OCI-LY3 (cell line): ENCODE data around the gene COIL.

Experiments used
- H2AFZ ChIP-seq: fragments of 200-600, 300-600 bp; shearing (Covaris generic); 2 replicates; pipeline ENCODE4 v1.6.0; 2014; ENCODE audit warnings: antibody characterized with exemption, low read depth, low read length
- H3K27ac ChIP-seq: fragments of 200-600, 300-600 bp; sonication (generic); 2 replicates; pipeline ENCODE4 v1.5.1; 2014; ENCODE audit warnings: mild to moderate bottlenecking, low read length, moderate library complexity, mixed read lengths
- H3K27me3 ChIP-seq: fragments of 200-600, 300-600 bp; sonication (generic); 2 replicates; pipeline ENCODE4 v1.6.1; 2014; ENCODE audit warnings: low read depth, low read length, mixed read lengths
- H3K36me3 ChIP-seq: fragments of 200-600, 300-600 bp; sonication (generic); replicated peaks from 2 replicates; pipeline ENCODE3; 2014; ENCODE audit warnings: low read depth, low read length, mixed read lengths
- H3K4me1 ChIP-seq: fragments of 300-600, 200-600 bp; sonication (generic); 2 replicates; pipeline ENCODE4 v1.6.1; 2014; ENCODE audit warnings: low read length, mixed read lengths
- H3K4me2 ChIP-seq: fragments of 200-600, 300-600 bp; sonication (generic); 2 replicates; pipeline ENCODE4 v1.6.1; 2014; ENCODE audit warnings: low read length, mixed read lengths
- H3K4me3 ChIP-seq: fragments of 300-600, 200-600 bp; sonication (generic); 2 replicates; pipeline ENCODE4 v1.5.1; 2014; ENCODE audit warnings: antibody characterized with exemption, mild to moderate bottlenecking, low read length, moderate library complexity
- H3K79me2 ChIP-seq: fragments of 300-600, 200-600 bp; shearing (Covaris generic); 2 replicates; pipeline ENCODE4 v1.6.1; 2014; ENCODE audit warnings: mild to moderate bottlenecking, low read length, mixed read lengths
- H3K9ac ChIP-seq: fragments of 300-600, 200-600 bp; shearing (Covaris generic); 2 replicates; pipeline ENCODE4 v1.6.0; 2014; ENCODE audit warnings: mild to moderate bottlenecking, low read length, moderate library complexity
- H3K9me3 ChIP-seq: fragments of 200-600, 300-600 bp; shearing (Covaris generic); 2 replicates; pipeline ENCODE4 v1.6.1; 2014; ENCODE audit warnings: low read length, mixed read lengths; ENCODE audit not compliant: insufficient read depth
- H4K20me1 ChIP-seq: fragments of 200-600, 300-600 bp; sonication (generic); 2 replicates; pipeline ENCODE4 v1.6.1; 2016; ENCODE audit warnings: low read length, mixed read lengths; ENCODE audit not compliant: insufficient read depth
- EZH2phosphoT487 ChIP-seq: fragments of 200-600 bp; shearing (Covaris generic); IDR thresholded peaks from 2 replicates; pipeline ENCODE4 v1.6.1; 2018; ENCODE audit warnings: antibody characterized with exemption, mixed run types, low read depth
- TF ChIP-seq, protein P1 (sequence below): fragments of 200-600, 300-600 bp; sonication (generic); IDR thresholded peaks from 2 replicates; pipeline ENCODE4 v1.5.1; 2014; ENCODE audit warnings: antibody characterized with exemption, low read length, low read depth

COIL gene

DNA sequence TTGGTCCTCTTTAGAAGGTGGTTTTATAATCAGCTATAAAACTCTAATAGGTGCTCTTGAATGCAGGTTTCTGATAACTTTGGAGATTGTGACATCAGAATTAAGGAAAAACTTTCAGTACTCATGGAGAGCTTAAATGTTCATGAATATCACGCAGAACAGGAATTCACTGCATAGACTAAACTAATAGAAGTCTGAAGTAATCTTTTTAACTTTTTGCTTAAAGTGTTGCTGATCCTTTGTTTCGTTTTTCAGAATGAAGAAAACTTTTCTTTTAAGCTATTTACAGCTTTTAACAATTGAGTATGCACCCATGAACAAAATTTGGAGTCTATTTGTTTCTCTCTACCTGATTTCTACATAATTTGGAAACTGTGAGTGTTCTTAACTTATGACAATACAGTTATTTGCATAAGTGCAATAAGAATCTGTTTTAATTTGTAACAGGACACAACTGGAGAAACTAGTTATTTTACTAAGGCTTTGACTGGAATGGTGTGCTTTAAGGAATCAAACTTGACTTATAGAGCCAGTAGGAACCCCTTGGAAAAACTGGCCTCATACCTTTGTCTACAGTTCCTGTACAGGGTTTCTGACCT, 30.0 kb downstream of the COIL start:
- no peaks in the 10 kb centered on the region for H4K20me1 ChIP-seq
- no peak overlapping the region for H3K4me2 ChIP-seq
- H2AFZ ChIP-seq: no peak overlapping the region
- no peaks in the 10 kb centered on the region for H3K27me3 ChIP-seq
- no peaks in the 10 kb centered on the region for H3K4me1 ChIP-seq
- H3K27ac ChIP-seq: no peak overlapping the region
- TF ChIP-seq, protein P1, sequence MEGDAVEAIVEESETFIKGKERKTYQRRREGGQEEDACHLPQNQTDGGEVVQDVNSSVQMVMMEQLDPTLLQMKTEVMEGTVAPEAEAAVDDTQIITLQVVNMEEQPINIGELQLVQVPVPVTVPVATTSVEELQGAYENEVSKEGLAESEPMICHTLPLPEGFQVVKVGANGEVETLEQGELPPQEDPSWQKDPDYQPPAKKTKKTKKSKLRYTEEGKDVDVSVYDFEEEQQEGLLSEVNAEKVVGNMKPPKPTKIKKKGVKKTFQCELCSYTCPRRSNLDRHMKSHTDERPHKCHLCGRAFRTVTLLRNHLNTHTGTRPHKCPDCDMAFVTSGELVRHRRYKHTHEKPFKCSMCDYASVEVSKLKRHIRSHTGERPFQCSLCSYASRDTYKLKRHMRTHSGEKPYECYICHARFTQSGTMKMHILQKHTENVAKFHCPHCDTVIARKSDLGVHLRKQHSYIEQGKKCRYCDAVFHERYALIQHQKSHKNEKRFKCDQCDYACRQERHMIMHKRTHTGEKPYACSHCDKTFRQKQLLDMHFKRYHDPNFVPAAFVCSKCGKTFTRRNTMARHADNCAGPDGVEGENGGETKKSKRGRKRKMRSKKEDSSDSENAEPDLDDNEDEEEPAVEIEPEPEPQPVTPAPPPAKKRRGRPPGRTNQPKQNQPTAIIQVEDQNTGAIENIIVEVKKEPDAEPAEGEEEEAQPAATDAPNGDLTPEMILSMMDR: no peak
- TF ChIP-seq EZH2phosphoT487: no peak
- peaks cover 33% of the 10 kb centered on the region for H3K36me3 ChIP-seq
- H3K79me2 ChIP-seq: no peaks in the 10 kb centered on the region
- H3K9ac ChIP-seq: no peak overlapping the region
- no peak overlapping the region for H3K4me3 ChIP-seq
- H3K9me3 ChIP-seq: peaks cover 21% of the 10 kb centered on the region

DNA sequence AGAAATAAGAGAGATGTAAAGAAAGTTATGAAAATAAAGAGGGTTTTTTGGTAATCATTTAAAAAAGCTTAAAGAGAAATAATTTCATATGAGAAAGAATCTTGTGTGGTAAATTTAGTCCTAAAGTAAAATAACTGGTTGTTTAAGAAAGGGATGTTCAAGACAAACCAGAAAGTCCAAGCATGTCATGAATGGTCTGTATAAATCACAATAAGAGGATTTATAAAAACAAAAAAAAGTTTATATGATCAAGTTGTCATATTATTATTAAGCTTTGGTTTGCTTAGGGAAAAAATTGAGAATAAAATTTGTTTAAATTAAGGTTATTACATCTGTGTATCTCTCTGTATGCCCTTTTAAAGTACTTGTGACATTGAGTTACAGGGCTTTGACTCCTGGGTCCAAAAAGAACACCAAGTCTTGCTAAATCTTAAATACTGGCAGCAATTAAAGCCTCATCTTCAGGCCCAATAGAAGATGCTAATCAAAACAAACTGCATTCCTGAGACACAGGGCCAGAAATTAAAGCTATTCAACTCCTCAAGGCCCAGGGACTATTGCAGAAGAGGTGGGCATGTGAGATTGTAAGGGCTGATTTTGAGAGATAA, 31.4 kb downstream of the COIL start:
- TF ChIP-seq, protein P1: no peak
- no peak for TF ChIP-seq EZH2phosphoT487
- H3K4me2 ChIP-seq: no peak overlapping the region
- H3K4me3 ChIP-seq: no peak overlapping the region
- H3K36me3 ChIP-seq: peaks cover 21% of the 10 kb centered on the region
- no peaks in the 10 kb centered on the region for H4K20me1 ChIP-seq
- H3K4me1 ChIP-seq: no peaks in the 10 kb centered on the region
- H3K9me3 ChIP-seq: peaks cover 21% of the 10 kb centered on the region
- no peaks in the 10 kb centered on the region for H3K27me3 ChIP-seq
- no peak overlapping the region for H2AFZ ChIP-seq
- H3K27ac ChIP-seq: no peak overlapping the region
- no peaks in the 10 kb centered on the region for H3K79me2 ChIP-seq
- H3K9ac ChIP-seq: no peak overlapping the region

DNA sequence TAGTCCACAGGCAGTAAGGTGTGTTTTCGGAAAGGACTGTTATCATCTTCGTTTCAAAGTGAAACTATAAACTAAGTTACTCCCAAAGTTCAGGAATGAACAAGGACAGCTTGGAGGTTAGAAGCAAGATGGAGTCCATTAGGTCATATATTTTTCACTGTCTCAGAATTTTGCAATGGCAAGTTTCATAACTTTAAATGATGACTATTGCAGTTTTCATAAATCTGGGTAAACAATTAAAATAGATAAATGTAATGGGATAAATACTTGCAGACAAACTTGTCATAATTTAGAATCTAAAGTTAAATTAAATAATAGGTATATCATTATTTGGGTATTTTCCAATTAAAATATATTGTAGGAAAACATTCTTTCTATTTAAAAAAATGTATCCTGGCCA, 32.3 kb downstream of the COIL start:
- no peak overlapping the region for H3K27ac ChIP-seq
- H3K4me1 ChIP-seq: no peaks in the 10 kb centered on the region
- no peak overlapping the region for H3K4me3 ChIP-seq
- peaks cover 21% of the 10 kb centered on the region for H3K9me3 ChIP-seq
- no peaks in the 10 kb centered on the region for H4K20me1 ChIP-seq
- no peaks in the 10 kb centered on the region for H3K27me3 ChIP-seq
- peaks cover 13% of the 10 kb centered on the region for H3K36me3 ChIP-seq
- H2AFZ ChIP-seq: no peak overlapping the region
- H3K9ac ChIP-seq: no peak overlapping the region
- no peak overlapping the region for H3K4me2 ChIP-seq
- H3K79me2 ChIP-seq: no peaks in the 10 kb centered on the region
- TF ChIP-seq, protein P1: no peak

DNA sequence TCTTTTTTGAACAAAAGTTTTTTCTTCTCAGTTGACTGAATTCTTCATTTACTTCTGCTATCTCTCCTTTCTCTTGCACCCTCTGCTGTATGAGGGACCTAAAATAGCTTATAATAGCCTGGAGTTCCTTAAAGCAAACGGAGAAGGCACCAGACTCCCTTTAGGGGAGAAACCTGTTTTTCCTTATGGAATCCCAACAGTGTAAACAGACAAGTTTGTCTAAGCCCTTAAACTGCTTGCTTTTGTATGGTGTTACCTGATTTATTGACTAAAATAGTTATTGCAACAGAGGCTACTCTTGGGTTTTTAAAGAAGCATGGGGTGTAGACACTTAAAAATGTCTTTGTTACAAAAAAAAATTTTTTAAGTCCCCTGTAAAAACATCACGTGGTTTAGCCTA, 34.1 kb downstream of the COIL start:
- no peaks in the 10 kb centered on the region for H3K4me1 ChIP-seq
- no peaks in the 10 kb centered on the region for H3K27me3 ChIP-seq
- no peak overlapping the region for H3K4me2 ChIP-seq
- H3K79me2 ChIP-seq: no peaks in the 10 kb centered on the region
- H3K36me3 ChIP-seq: no peaks in the 10 kb centered on the region
- H3K27ac ChIP-seq: no peak overlapping the region
- no peak overlapping the region for H3K4me3 ChIP-seq
- peaks cover 18% of the 10 kb centered on the region; the same call in 1 of the 2 replicates for H3K9me3 ChIP-seq
- no peak overlapping the region for H2AFZ ChIP-seq
- H3K9ac ChIP-seq: no peak overlapping the region
- no peaks in the 10 kb centered on the region for H4K20me1 ChIP-seq
- TF ChIP-seq EZH2phosphoT487: no peak
- TF ChIP-seq, protein P1: no peak
